ENCODE data around the gene MLIP.

DNA sequence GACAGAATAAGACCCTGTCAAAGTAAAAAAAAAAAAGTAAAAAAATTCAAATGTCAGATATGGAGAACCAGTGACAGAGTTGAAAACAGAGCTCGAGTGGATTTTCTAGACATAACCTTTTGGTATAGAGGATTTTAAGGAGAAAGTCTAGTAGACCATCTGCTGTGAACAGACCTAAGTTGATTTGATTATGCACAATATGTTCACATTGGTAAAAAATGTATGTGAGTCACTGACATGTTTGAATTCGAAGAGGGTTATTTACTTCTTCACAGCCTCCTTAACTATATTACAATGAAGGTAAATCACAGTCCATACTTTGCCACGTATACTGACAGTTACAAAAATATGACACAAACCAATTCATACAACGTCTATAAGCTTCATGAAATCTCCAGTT is 204.4 kb downstream of the MLIP start:
- TF ChIP-seq, protein P1, sequence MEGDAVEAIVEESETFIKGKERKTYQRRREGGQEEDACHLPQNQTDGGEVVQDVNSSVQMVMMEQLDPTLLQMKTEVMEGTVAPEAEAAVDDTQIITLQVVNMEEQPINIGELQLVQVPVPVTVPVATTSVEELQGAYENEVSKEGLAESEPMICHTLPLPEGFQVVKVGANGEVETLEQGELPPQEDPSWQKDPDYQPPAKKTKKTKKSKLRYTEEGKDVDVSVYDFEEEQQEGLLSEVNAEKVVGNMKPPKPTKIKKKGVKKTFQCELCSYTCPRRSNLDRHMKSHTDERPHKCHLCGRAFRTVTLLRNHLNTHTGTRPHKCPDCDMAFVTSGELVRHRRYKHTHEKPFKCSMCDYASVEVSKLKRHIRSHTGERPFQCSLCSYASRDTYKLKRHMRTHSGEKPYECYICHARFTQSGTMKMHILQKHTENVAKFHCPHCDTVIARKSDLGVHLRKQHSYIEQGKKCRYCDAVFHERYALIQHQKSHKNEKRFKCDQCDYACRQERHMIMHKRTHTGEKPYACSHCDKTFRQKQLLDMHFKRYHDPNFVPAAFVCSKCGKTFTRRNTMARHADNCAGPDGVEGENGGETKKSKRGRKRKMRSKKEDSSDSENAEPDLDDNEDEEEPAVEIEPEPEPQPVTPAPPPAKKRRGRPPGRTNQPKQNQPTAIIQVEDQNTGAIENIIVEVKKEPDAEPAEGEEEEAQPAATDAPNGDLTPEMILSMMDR (IDR thresholded peaks at IDR 0.05) = no peak
- no peak for TF ChIP-seq POLR2A (IDR thresholded peaks at IDR 0.05)
